HEK293 (cell line): ENCODE results near the gene VEGFB.

ENCODE experiments used
- KLF1 ChIP-seq: fragments of 450-650 bp; formaldehyde crosslinking; IDR thresholded peaks from 2 replicates; pipeline ENCODE4 v1.5.1; 2016; ENCODE audit warnings: missing biosample characterization, missing genetic modification characterization
- TCF7L2 ChIP-seq: IDR thresholded peaks from 2 replicates; pipeline ENCODE4 v1.6.1; 2011; ENCODE audit warnings: low read depth, mild to moderate bottlenecking, inconsistent platforms, low read length, moderate library complexity, borderline replicate concordance
- ZNF501 ChIP-seq: fragments of 450-650 bp; formaldehyde crosslinking; IDR thresholded peaks from 2 replicates; pipeline ENCODE4 v1.5.1; 2016; ENCODE audit warnings: missing biosample characterization, missing genetic modification characterization
- TF ChIP-seq, protein P1 (sequence below): fragments of 450-650 bp; formaldehyde crosslinking; IDR thresholded peaks from 2 replicates; pipeline ENCODE4 v1.5.1; 2016; ENCODE audit warnings: missing biosample characterization, missing genetic modification characterization

DNA sequence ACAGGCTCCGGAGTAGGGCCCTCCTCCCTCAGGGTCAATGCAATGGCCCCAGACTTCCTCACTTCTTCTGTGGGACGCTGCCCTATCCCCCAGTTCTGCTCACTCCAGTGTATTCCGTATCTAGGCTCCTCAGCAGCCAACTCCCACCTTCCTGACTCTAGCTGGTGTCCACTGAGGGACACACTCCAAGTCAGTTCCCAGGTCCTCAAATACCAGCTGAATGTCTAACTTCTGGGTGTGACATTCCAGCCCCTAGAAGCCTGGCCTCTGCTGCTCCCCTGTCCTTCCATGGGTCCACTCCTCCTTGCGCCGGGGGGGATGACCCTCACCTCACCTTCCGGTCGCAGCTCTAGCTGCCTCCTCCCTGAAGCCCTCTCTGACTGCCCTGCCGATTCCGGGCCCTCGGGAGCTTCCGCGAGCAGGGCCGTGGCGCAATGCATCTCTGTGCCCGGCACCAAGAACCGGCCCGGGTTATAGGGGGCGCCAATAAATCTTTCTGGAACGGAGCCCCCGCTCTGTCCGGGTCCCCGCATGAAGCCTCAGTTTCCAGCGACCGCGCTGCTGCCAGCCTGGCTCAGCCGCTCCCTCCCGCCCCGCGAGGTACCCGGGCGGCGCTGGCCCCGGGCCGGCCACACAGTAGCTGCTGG is 34.6 kb downstream of the VEGFB start:
- TF ChIP-seq ZNF501 (tag by site-specific recombination): no peak
- TF ChIP-seq, protein P1, sequence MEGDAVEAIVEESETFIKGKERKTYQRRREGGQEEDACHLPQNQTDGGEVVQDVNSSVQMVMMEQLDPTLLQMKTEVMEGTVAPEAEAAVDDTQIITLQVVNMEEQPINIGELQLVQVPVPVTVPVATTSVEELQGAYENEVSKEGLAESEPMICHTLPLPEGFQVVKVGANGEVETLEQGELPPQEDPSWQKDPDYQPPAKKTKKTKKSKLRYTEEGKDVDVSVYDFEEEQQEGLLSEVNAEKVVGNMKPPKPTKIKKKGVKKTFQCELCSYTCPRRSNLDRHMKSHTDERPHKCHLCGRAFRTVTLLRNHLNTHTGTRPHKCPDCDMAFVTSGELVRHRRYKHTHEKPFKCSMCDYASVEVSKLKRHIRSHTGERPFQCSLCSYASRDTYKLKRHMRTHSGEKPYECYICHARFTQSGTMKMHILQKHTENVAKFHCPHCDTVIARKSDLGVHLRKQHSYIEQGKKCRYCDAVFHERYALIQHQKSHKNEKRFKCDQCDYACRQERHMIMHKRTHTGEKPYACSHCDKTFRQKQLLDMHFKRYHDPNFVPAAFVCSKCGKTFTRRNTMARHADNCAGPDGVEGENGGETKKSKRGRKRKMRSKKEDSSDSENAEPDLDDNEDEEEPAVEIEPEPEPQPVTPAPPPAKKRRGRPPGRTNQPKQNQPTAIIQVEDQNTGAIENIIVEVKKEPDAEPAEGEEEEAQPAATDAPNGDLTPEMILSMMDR (tag by site-specific recombination): no peak
- no peak; the same call in 1 of the 2 replicates for TF ChIP-seq KLF1
- TF ChIP-seq TCF7L2: no peak
